ENCODE measurements around the gene RNGTT.

- TF ChIP-seq CTCF (IDR thresholded peaks at IDR 0.05): no peak
- no peak for TF ChIP-seq POLR2A (IDR thresholded peaks at IDR 0.05)
Measured at GRCh38 chr6:88584581-88585275, 378.7 kb downstream of the RNGTT start.
